H1 (cell line): ENCODE results near the gene GSTA3. TPM values are rescaled to one million over a fixed set of nuclear protein-coding genes. Genes with fewer than 3 reads are reported as not detected.

Experiments
- CTCF ChIA-PET: fragments of 300-600 bp; sonication (Branson Sonifier 250); formaldehyde crosslinking; loops from one replicate; lab custom pipeline; 2021; ENCODE audit not compliant: partially characterized antibody; lab: Charles Lee
- POLR2A ChIA-PET: fragments of 300-600 bp; sonication (Branson Sonifier 250); formaldehyde crosslinking; loops from one replicate; lab custom pipeline; 2021; ENCODE audit warnings: inconsistent platforms; ENCODE audit not compliant: partially characterized antibody; lab: Charles Lee
- DNase-seq, 2 experiments: peaks; one replicate each; pipeline versions ENCODE4 v3.0.0 to v3.0.0-alpha.2; 2010 to 2022; ENCODE audit warnings: low spot score in 2 of 2, low read depth in 1 of 2, mixed read lengths in 1 of 2
- FAIRE-seq: peaks from 2 replicates; lab custom pipeline; 2011; peaks lifted over from hg19 to GRCh38; lab: Jason Lieb, UNC
- H2AFZ ChIP-seq: 2 replicates; pipeline ENCODE4 v1.8.1; 2012; ENCODE audit warnings: low read length, inconsistent platforms
- H2AK5ac ChIP-seq: 2 replicates; pipeline ENCODE4 v1.6.1; 2013; ENCODE audit warnings: low read depth, low read length
- H2BK120ac ChIP-seq: replicated peaks from 2 replicates; pipeline ENCODE3; 2013; ENCODE audit warnings: low read depth, low read length, inconsistent platforms
- H2BK12ac ChIP-seq: 2 replicates; pipeline ENCODE4 v1.6.1; 2013; ENCODE audit warnings: low read depth, low read length
- H2BK15ac ChIP-seq: 2 replicates; pipeline ENCODE4 v1.6.1; 2013; ENCODE audit warnings: low read length
- H2BK20ac ChIP-seq: 2 replicates; pipeline ENCODE4 v1.6.1; 2013; ENCODE audit warnings: low read length
- H2BK5ac ChIP-seq: 2 replicates; pipeline ENCODE4 v1.6.1; 2013; ENCODE audit warnings: low read depth, low read length
- H3K14ac ChIP-seq: 2 replicates; pipeline ENCODE4 v1.6.1; 2013; ENCODE audit warnings: inconsistent platforms; ENCODE audit not compliant: insufficient read length
- H3K18ac ChIP-seq: 2 replicates; pipeline ENCODE4 v1.6.1; 2013; ENCODE audit warnings: low read length; ENCODE audit errors: extremely low read depth
- H3K23ac ChIP-seq: 2 replicates; pipeline ENCODE4 v1.6.1; 2013; ENCODE audit warnings: inconsistent platforms; ENCODE audit not compliant: insufficient read length
- H3K23me2 ChIP-seq: 2 replicates; pipeline ENCODE4 v1.6.1; 2013; ENCODE audit warnings: low read depth, low read length
- H3K27ac ChIP-seq: 2 replicates; pipeline ENCODE4 v1.6.1; 2011; ENCODE audit warnings: low read depth, low read length, inconsistent platforms
- H3K27me3 ChIP-seq, 4 experiments: replicated peaks in 1 of 4; 1 replicate in 1 of 4; 2 replicates in 3 of 4; pipeline versions ENCODE4 v1.6.1 to v1.8.1; 2011 to 2013; ENCODE audit warnings: low read length in 3 of 4, mild to moderate bottlenecking in 3 of 4, inconsistent platforms in 2 of 4, mixed read lengths in 2 of 4, moderate library complexity in 1 of 4; ENCODE audit not compliant: control insufficient read depth in 3 of 4, insufficient read depth in 3 of 4; ENCODE audit errors: extremely low read depth in 1 of 4
- H3K36me3 ChIP-seq, 4 experiments: 2 replicates each; pipeline versions ENCODE4 v1.6.1 to v1.8.1; 2011 to 2013; ENCODE audit warnings: mild to moderate bottlenecking in 4 of 4, low read length in 3 of 4, moderate library complexity in 2 of 4, control low read depth in 1 of 4, inconsistent platforms in 1 of 4; ENCODE audit not compliant: insufficient read depth in 4 of 4, control insufficient read depth in 2 of 4
- H3K4ac ChIP-seq: replicated peaks from 2 replicates; pipeline ENCODE3; 2013; ENCODE audit warnings: low read length, low read depth, mixed read lengths, inconsistent platforms; ENCODE audit not compliant: insufficient read length
- H3K4me1 ChIP-seq, 4 experiments: replicated peaks in 1 of 4; 1 replicate in 1 of 4; 2 replicates in 3 of 4; pipeline versions ENCODE4 v1.6.1 to v1.8.1; 2011 to 2013; ENCODE audit warnings: low read length in 3 of 4, inconsistent platforms in 2 of 4, mixed read lengths in 1 of 4; ENCODE audit not compliant: insufficient read depth in 4 of 4, control insufficient read depth in 3 of 4
- H3K4me2 ChIP-seq, 2 experiments: 2 replicates each; pipeline versions ENCODE4 v1.6.1 to v1.8.1; 2011 to 2013; ENCODE audit warnings: low read depth in 2 of 2, low read length in 2 of 2, control low read depth in 1 of 2, inconsistent platforms in 1 of 2, mild to moderate bottlenecking in 1 of 2; ENCODE audit not compliant: insufficient read depth in 1 of 2
- H3K4me3 ChIP-seq, 4 experiments: fragments of 200-600, 300-600 bp in 1 of 4; sonication (generic), shearing (Covaris generic), sonication (Bioruptor Twin) in 1 of 4; 2 replicates each; pipeline versions ENCODE4 v1.5.1 to v1.8.1; 2011 to 2016; ENCODE audit warnings: low read length in 4 of 4, low read depth in 3 of 4, control low read depth in 2 of 4, inconsistent platforms in 2 of 4, mild to moderate bottlenecking in 2 of 4, mixed read lengths in 1 of 4, moderate library complexity in 1 of 4; ENCODE audit not compliant: insufficient read depth in 2 of 4; ENCODE audit errors: extremely low read depth in 1 of 4
- H3K56ac ChIP-seq: replicated peaks from 2 replicates; pipeline ENCODE3; 2013; ENCODE audit warnings: low read depth, mild to moderate bottlenecking, mixed read lengths, low read length, inconsistent platforms; ENCODE audit not compliant: insufficient read length
- H3K79me1 ChIP-seq: 2 replicates; pipeline ENCODE4 v1.6.1; 2013; ENCODE audit warnings: low read depth, low read length, control low read depth
- H3K79me2 ChIP-seq, 2 experiments: 2 replicates each; pipeline versions ENCODE4 v1.6.1 to v1.8.1; 2012 to 2013; ENCODE audit warnings: low read length in 2 of 2, mild to moderate bottlenecking in 2 of 2, inconsistent platforms in 1 of 2; ENCODE audit not compliant: insufficient read depth in 2 of 2, control insufficient read depth in 1 of 2
- H3K9ac ChIP-seq, 4 experiments: replicated peaks in 1 of 4; 1 replicate in 1 of 4; 2 replicates in 3 of 4; pipeline versions ENCODE4 v1.6.1 to v1.8.1; 2011 to 2013; ENCODE audit warnings: low read depth in 3 of 4, low read length in 3 of 4, control low read depth in 2 of 4, mild to moderate bottlenecking in 2 of 4, moderate library complexity in 2 of 4, inconsistent platforms in 1 of 4; ENCODE audit errors: extremely low read depth in 1 of 4
- H3K9me3 ChIP-seq, 2 experiments: 2 replicates each; pipeline versions ENCODE4 v1.6.1 to v1.8.1; 2012 to 2013; ENCODE audit warnings: mild to moderate bottlenecking in 2 of 2, moderate library complexity in 2 of 2, control low read depth in 1 of 2, inconsistent platforms in 1 of 2, low read depth in 1 of 2, low read length in 1 of 2, mixed read lengths in 1 of 2; ENCODE audit not compliant: insufficient read depth in 2 of 2
- H4K20me1 ChIP-seq, 2 experiments: replicated peaks in 1 of 2; 2 replicates each; pipeline versions ENCODE3 to v1.8.1; 2011 to 2013; ENCODE audit warnings: inconsistent platforms in 2 of 2, low read length in 2 of 2, mild to moderate bottlenecking in 1 of 2; ENCODE audit not compliant: insufficient read depth in 2 of 2, control insufficient read depth in 1 of 2
- H4K5ac ChIP-seq: 2 replicates; pipeline ENCODE4 v1.6.1; 2013; ENCODE audit warnings: low read length, low read depth, mixed read lengths, inconsistent platforms; ENCODE audit not compliant: insufficient read length
- H4K8ac ChIP-seq: 2 replicates; pipeline ENCODE4 v1.8.0; 2013; ENCODE audit warnings: mild to moderate bottlenecking, moderate library complexity, low read length, inconsistent platforms; ENCODE audit not compliant: insufficient read depth; ENCODE audit errors: extremely low read depth
- H4K91ac ChIP-seq: replicated peaks from 2 replicates; pipeline ENCODE3; 2013; ENCODE audit warnings: low read length, mixed read lengths, inconsistent platforms; ENCODE audit not compliant: insufficient read length
- CHD2 ChIP-seq: IDR thresholded peaks from 2 replicates; pipeline ENCODE4 v1.6.1; 2012; ENCODE audit warnings: low read length, improper control_type of control experiment
- NANOG ChIP-seq: IDR thresholded peaks from 2 replicates; pipeline ENCODE4 v1.6.1; 2011; ENCODE audit warnings: low read length, low read depth, mild to moderate bottlenecking, inconsistent platforms; ENCODE audit not compliant: insufficient read depth, poor library complexity, severe bottlenecking
- PHF8 ChIP-seq: fragments of 200-600 bp; sonication (generic); conservative IDR thresholded peaks from 2 replicates; pipeline ENCODE4 v1.7.1; 2012; ENCODE audit warnings: low read depth, mild to moderate bottlenecking, inconsistent platforms, low read length, moderate library complexity
- SIRT6 ChIP-seq: IDR thresholded peaks from one replicate; pipeline ENCODE4 v1.7.1; 2012; ENCODE audit warnings: low read length, inconsistent platforms
- SP4 ChIP-seq: IDR thresholded peaks from 2 replicates; pipeline ENCODE4 v1.6.1; 2012; ENCODE audit warnings: low read length, inconsistent platforms
- TAF7 ChIP-seq: optimal IDR thresholded peaks from 2 replicates; pipeline ENCODE3; 2011; ENCODE audit warnings: low read depth, mild to moderate bottlenecking, inconsistent platforms, low read length, moderate library complexity, borderline replicate concordance
- WGBS, 2 experiments: shearing (Covaris generic) in 1 of 2; methylation state at CpG; one replicate each; pipeline versions ENCODE4 v1.1.6 to v1.1.7; 2013 to 2015; ENCODE audit warnings: low lambda C conversion rate in 2 of 2, mixed read lengths in 2 of 2, inconsistent platforms in 1 of 2, low coverage in 1 of 2, missing lambda C conversion rate in 1 of 2; ENCODE audit not compliant: insufficient replicate concordance in 2 of 2, insufficient coverage in 1 of 2, insufficient read length in 1 of 2; ENCODE audit errors: extremely low coverage in 1 of 2, missing lambda C conversion rate in 1 of 2; 5-methylcytosine and 5-hydroxymethylcytosine counted together
- polyA plus RNA-seq, 7 experiments: library from polyadenylated mRNA; depleted of rRNA in 3 of 7; stranded (reverse) in 5 of 7; unstranded in 2 of 7; fragments of >200 nt in 5 of 7; fragments of 200-250 nt in 2 of 7; gene quantifications; 1 replicate in 5 of 7; 2 replicates in 1 of 7; 4 replicates in 1 of 7; pipeline versions ENCODE4 v1.2.1 to v1.2.3, GENCODE V29; 2011 to 2013; ENCODE audit warnings: missing spikeins in 2 of 7, mixed read lengths in 2 of 7
- total RNA-seq: library from RNA; stranded (reverse); fragmentation: NEBNext Ultra II Directional; extraction: Animal tissue kit (Norgen Biotek cat#: 25700); gene quantifications from 2 replicates; pipeline ENCODE4 v1.2.1, GENCODE V29; 2021

GSTA3 gene
- total and polyA plus RNA-seq, 2 of the 8 experiments (the other 6 are each of a cell fraction or from before 2014, with no cell fraction given): not detected

- H3K9ac ChIP-seq: no peak overlapping the region
- no peak overlapping the region for H2AFZ ChIP-seq
- WGBS, 2 experiments: 93% methylated on average over 9 of the region's 9 CpGs; no CpG with 5 or more reads in 1 of the 2 experiments
- no peaks in the 10 kb centered on the region for H3K36me3 ChIP-seq
- TF ChIP-seq NANOG: no peak
- no peak for TF ChIP-seq SP4
- no peak for TF ChIP-seq TAF7
- TF ChIP-seq PHF8: no peak
- no peak for TF ChIP-seq SIRT6
- TF ChIP-seq CHD2: no peak
- TF ChIP-seq, all 59 proteins: peak for 0
- no peak overlapping the region for H3K56ac ChIP-seq
- ChIA-PET POLR2A (no interaction called here), CTCF (interaction anchor here (1.9 kb wide), 1 partner anchor 72 kb away, joined by 5 read pairs; no protein-coding TSS in a partner anchor)
- H3K9me3 ChIP-seq: no peaks in the 10 kb centered on the region
- no peak overlapping the region for H2BK12ac ChIP-seq
- DNase-seq (no peak), FAIRE-seq (no peak)
- no peak overlapping the region for H2BK5ac ChIP-seq
- H3K27me3 ChIP-seq: no peaks in the 10 kb centered on the region
- H3K79me2 ChIP-seq: no peaks in the 10 kb centered on the region
- no peak overlapping the region for H3K4ac ChIP-seq
- no peak overlapping the region; the same call in 1 of the 2 replicates for H3K18ac ChIP-seq
- no peaks in the 10 kb centered on the region for H3K79me1 ChIP-seq
- no peak overlapping the region for H2BK120ac ChIP-seq
- H3K4me1 ChIP-seq: peaks cover 0 to 8% (median 0%) of the 10 kb centered on the region in 4 experiments; a peak in 1 of 7 replicates
- no peak overlapping the region for H4K8ac ChIP-seq
- no peak overlapping the region for H2AK5ac ChIP-seq
- H3K23me2 ChIP-seq: no peaks in the 10 kb centered on the region
- H3K4me3 ChIP-seq: no peak overlapping the region
- H3K23ac ChIP-seq: no peak overlapping the region
- H2BK15ac ChIP-seq: no peak overlapping the region
- H3K14ac ChIP-seq: no peak overlapping the region
- no peaks in the 10 kb centered on the region for H4K20me1 ChIP-seq
- no peak overlapping the region for H3K27ac ChIP-seq
- H4K91ac ChIP-seq: no peak overlapping the region
- no peak overlapping the region for H3K4me2 ChIP-seq
- no peak overlapping the region for H2BK20ac ChIP-seq
- no peak overlapping the region for H4K5ac ChIP-seq
Observed at GRCh38 chr6:52925919-52926792, 16.7 kb upstream of the GSTA3 start.
